Measurements from ENCODE around the gene C1QTNF7.

C1QTNF7 gene, protein sequence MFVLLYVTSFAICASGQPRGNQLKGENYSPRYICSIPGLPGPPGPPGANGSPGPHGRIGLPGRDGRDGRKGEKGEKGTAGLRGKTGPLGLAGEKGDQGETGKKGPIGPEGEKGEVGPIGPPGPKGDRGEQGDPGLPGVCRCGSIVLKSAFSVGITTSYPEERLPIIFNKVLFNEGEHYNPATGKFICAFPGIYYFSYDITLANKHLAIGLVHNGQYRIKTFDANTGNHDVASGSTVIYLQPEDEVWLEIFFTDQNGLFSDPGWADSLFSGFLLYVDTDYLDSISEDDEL

DNA sequence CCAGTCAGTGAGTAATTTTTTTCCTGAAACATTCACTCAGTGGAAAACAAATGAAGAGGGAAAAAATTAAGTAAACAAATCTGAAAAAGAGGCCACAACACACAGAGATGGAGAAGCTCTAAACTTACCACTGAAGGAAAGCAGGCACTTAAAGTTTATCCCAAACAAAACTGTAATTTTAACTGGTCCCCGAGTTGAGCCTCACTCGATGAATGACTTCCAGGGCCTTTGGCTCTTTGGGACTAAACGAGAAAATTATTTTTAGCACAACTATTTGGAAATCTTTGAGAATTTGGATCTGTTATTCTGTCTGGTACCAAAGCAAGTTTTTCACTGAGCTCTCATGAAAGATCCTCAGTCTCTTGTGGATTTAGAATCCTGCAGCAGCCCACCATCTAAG, at the start of gene C1QTNF7:
Gene C1QTNF7 (plus strand): TSS at position 333 of the 400 bp plus-strand sequence. CDS start 7,711 bp downstream, outside the sequence.
- no peak within 1 kb of the TSS for H3K4me3 ChIP-seq (ENCODE audit: low read depth, low read length)
- TF ChIP-seq, protein P1, sequence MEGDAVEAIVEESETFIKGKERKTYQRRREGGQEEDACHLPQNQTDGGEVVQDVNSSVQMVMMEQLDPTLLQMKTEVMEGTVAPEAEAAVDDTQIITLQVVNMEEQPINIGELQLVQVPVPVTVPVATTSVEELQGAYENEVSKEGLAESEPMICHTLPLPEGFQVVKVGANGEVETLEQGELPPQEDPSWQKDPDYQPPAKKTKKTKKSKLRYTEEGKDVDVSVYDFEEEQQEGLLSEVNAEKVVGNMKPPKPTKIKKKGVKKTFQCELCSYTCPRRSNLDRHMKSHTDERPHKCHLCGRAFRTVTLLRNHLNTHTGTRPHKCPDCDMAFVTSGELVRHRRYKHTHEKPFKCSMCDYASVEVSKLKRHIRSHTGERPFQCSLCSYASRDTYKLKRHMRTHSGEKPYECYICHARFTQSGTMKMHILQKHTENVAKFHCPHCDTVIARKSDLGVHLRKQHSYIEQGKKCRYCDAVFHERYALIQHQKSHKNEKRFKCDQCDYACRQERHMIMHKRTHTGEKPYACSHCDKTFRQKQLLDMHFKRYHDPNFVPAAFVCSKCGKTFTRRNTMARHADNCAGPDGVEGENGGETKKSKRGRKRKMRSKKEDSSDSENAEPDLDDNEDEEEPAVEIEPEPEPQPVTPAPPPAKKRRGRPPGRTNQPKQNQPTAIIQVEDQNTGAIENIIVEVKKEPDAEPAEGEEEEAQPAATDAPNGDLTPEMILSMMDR (IDR thresholded peaks at IDR 0.05; ENCODE audit: low read depth, low read length, missing control alignments): no peak
- in situ Hi-C loops (cut with HindIII; ENCODE audit: low sequenced_read_pairs): no loop called here
- DNase-seq (ENCODE audit: low read depth): no peak

DNA sequence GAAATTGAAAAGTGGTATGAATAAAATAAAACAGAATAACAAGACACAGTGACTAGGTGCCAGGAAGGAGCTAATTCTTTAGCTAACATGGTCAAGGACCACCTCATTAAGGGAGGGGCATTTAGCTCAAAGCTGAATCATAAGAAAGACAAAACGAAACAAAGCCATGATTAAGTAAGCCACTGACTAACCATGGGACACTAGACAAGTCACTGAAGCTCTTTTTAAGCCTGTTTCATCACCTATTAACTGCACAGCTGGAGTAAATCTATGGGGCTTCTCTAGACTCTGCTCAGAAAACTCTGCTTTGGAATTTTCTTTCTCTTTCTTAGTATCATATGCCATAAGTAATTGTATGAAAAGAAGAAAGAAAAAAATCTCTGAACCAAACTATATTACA, 49.8 kb upstream of the C1QTNF7 start:
- no peak overlapping the region for H3K4me3 ChIP-seq (ENCODE audit: low read depth, low read length)
- TF ChIP-seq, protein P1 (IDR thresholded peaks at IDR 0.05; ENCODE audit: low read depth, low read length, missing control alignments): no peak
- DNase-seq (ENCODE audit: low read depth): no peak
- in situ Hi-C loops (cut with HindIII; ENCODE audit: low sequenced_read_pairs): no loop called here

DNA sequence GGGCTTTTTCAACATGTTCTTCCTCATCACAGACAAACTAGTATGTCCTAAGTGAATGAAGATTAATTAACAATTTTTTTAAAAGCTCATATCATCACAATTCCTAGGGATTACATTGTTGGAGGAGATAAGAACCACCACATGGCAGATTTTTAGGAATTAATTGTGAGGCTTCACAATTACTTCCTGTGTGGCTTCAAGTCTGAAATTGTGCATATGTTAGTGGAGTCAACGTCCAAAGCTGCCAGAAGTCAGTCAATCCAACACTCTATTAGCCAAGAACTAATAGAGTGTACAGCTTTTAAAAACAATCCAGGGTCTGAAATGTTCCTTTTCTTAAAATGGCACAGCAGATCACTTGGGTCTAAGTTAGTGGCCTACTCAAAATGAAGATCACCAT, 49.3 kb upstream of the C1QTNF7 start:
- no peak overlapping the region for H3K4me3 ChIP-seq (ENCODE audit: low read depth, low read length)
- DNase-seq (ENCODE audit: low read depth): no peak

DNA sequence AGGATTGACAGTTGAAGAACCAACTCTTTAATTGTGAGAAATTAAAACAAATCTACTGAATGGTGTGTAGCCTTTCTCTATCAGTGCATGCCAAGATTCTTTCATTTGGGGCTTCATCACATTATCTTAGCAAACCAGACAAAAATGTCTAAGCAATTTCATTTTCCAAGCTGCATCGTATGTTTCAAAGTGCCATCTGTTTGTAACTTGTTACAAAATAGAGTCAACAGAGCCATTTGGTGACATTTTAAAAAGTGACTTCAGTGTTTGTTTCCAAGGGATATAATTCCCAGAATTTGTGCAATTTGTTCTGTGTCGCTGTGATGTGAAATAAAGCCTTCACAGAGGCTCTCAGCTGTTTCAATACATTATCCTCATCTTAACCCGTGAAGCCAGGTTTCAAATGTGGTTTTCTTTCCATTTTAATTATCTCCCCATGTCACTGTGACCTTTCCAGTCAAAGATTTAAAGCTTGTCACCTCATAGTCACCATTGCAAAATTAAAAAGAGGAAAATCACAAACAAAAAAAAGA, 46.0 kb upstream of the C1QTNF7 start:
- no peak overlapping the region for H3K4me3 ChIP-seq (ENCODE audit: low read depth, low read length)
- no peak for DNase-seq (ENCODE audit: low read depth)
- TF ChIP-seq, protein P1 (IDR thresholded peaks at IDR 0.05; ENCODE audit: low read depth, low read length, missing control alignments): no peak
- in situ Hi-C loops (cut with HindIII; ENCODE audit: low sequenced_read_pairs): no loop called here

More for the DNA sequence above, 49.3 kb upstream of the C1QTNF7 start:
- TF ChIP-seq, protein P1 (IDR thresholded peaks at IDR 0.05; ENCODE audit: low read depth, low read length, missing control alignments): no peak
- in situ Hi-C loops (cut with HindIII; ENCODE audit: low sequenced_read_pairs): no loop called here

DNA sequence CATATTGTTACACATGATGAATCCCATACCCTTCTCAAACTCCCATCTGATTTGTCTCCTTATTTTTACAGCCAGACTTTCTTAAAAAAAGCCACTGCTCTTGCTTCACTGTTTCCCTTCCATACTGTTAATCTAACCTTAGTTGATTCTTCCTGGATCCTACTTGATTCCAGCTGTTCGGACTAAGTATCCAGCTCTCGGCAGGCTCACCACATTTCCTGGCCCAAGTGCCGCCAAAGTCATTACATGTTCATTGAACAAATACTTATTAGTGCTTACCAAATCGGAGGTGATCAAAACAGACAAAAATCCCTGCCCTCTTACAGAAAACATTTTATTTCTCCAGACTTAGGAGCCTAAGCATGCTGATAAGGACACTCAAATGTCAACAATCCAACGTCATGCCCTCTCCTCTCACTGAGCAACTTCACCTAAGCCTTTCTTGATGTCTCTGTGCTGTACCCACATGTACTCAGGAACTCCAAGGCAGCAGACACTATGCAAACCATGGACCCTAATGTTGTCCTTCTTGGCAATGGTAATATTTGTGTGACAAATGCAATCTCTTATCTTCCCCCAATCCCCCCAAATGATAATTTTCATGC, 45.1 kb upstream of the C1QTNF7 start:
- TF ChIP-seq, protein P1 (IDR thresholded peaks at IDR 0.05; ENCODE audit: low read depth, low read length, missing control alignments): no peak
- H3K4me3 ChIP-seq (ENCODE audit: low read depth, low read length): no peak overlapping the region
- in situ Hi-C loops (cut with HindIII; ENCODE audit: low sequenced_read_pairs): no loop called here
- no peak for DNase-seq (ENCODE audit: low read depth)

DNA sequence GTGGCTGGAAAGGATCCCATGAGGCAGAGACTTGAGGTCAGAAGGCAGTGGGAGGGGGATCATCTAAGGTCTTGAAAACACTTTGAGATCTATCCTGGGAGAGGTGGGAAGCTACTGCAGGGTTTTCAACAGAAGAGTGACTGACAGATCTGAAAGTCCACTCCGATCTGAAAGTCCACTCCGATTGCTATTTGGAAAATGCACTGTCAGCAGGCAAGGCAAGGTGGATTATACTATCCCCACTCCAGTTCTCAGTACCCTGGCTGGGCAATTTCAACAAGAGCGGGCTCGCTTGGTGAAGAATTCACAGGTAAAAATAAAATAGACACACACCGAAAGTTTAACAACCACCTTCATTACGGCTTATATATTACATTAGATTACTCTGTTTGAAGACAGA, 42.3 kb upstream of the C1QTNF7 start:
- no peak overlapping the region for H3K4me3 ChIP-seq (ENCODE audit: low read depth, low read length)
- no peak for DNase-seq (ENCODE audit: low read depth)
- TF ChIP-seq, protein P1 (IDR thresholded peaks at IDR 0.05; ENCODE audit: low read depth, low read length, missing control alignments): no peak
- in situ Hi-C loops (cut with HindIII; ENCODE audit: low sequenced_read_pairs): no loop called here
